CD14-positive monocyte (primary cell): ENCODE measurements around the gene PLD3. TPM values are rescaled to one million over a fixed set of nuclear protein-coding genes. Genes with fewer than 3 reads are reported as not detected.

Experiments
- DNase-seq, 3 donors: peaks; one replicate each; pipeline ENCODE4 v3.0.0-alpha.2; 2011 to 2022
- H2AFZ ChIP-seq: 2 replicates; pipeline ENCODE4 v1.6.0; 2012; ENCODE audit warnings: mild to moderate bottlenecking, low read depth, low read length, inconsistent platforms; ENCODE audit not compliant: insufficient read depth, poor library complexity, severe bottlenecking
- H3K27ac ChIP-seq, 2 donors: 1 replicate in 1 of 2; 2 replicates in 1 of 2; pipeline ENCODE4 v1.5.1; 2012 to 2013; ENCODE audit warnings: low read length in 2 of 2, control low read depth in 1 of 2, inconsistent platforms in 1 of 2, low read depth in 1 of 2, mild to moderate bottlenecking in 1 of 2
- H3K27me3 ChIP-seq, 2 donors: one replicate each; pipeline versions ENCODE4 v1.6.0 to v1.6.1; 2011 to 2013; ENCODE audit warnings: low read length in 2 of 2; ENCODE audit not compliant: control insufficient read depth in 2 of 2, insufficient read depth in 2 of 2
- H3K36me3 ChIP-seq, 2 donors: replicated peaks in 1 of 2; 1 replicate in 1 of 2; 2 replicates in 1 of 2; pipeline versions ENCODE4 v1.5.1 to v1.6.1; 2012 to 2013; ENCODE audit warnings: low read length in 2 of 2, control low read depth in 1 of 2, inconsistent platforms in 1 of 2, mild to moderate bottlenecking in 1 of 2; ENCODE audit not compliant: insufficient read depth in 2 of 2, control insufficient read depth in 1 of 2
- H3K4me1 ChIP-seq, 2 donors: 1 replicate in 1 of 2; 2 replicates in 1 of 2; pipeline versions ENCODE4 v1.5.1 to v1.6.1; 2012 to 2013; ENCODE audit warnings: low read length in 2 of 2, control low read depth in 1 of 2, inconsistent platforms in 1 of 2, mild to moderate bottlenecking in 1 of 2, moderate library complexity in 1 of 2; ENCODE audit not compliant: insufficient read depth in 2 of 2, control insufficient read depth in 1 of 2
- H3K4me2 ChIP-seq: replicated peaks from 2 replicates; pipeline ENCODE3; 2012; ENCODE audit warnings: low read length, moderate library complexity, mild to moderate bottlenecking; ENCODE audit not compliant: poor library complexity, severe bottlenecking; ENCODE audit errors: extremely low read depth
- H3K4me3 ChIP-seq, 3 experiments: fragments of 200-600 bp in 1 of 3; sonication (generic) in 1 of 3; replicated peaks in 1 of 3; 1 replicate in 2 of 3; 2 replicates in 1 of 3; pipeline ENCODE4 v1.5.1; 2011 to 2013; ENCODE audit warnings: low read length in 3 of 3, mild to moderate bottlenecking in 3 of 3, control low read depth in 2 of 3, low read depth in 2 of 3, inconsistent platforms in 1 of 3, moderate library complexity in 1 of 3
- H3K79me2 ChIP-seq: 2 replicates; pipeline ENCODE4 v1.6.0; 2012; ENCODE audit warnings: mild to moderate bottlenecking, control low read depth, inconsistent platforms, low read length, moderate library complexity; ENCODE audit not compliant: insufficient read depth
- H3K9ac ChIP-seq: 2 replicates; pipeline ENCODE4 v1.6.0; 2017; ENCODE audit warnings: low read length, mild to moderate bottlenecking; ENCODE audit not compliant: insufficient read depth, poor library complexity, severe bottlenecking
- H3K9me3 ChIP-seq, 2 donors: replicated peaks in 1 of 2; 1 replicate in 1 of 2; 2 replicates in 1 of 2; pipeline versions ENCODE4 v1.5.1 to v1.6.1; 2012 to 2013; ENCODE audit warnings: low read length in 2 of 2, control low read depth in 1 of 2; ENCODE audit not compliant: control insufficient read depth in 1 of 2, insufficient read depth in 1 of 2
- H4K20me1 ChIP-seq: 2 replicates; pipeline ENCODE4 v1.6.0; 2012; ENCODE audit warnings: mild to moderate bottlenecking, low read length, control low read depth, moderate library complexity; ENCODE audit not compliant: insufficient read depth
- H3K27ac Mint-ChIP-seq, 7 donors: one replicate each; pipeline ENCODE4 v1.8.0; 2020; ENCODE audit warnings: mild to moderate bottlenecking in 7 of 7, mixed read lengths in 7 of 7, moderate library complexity in 6 of 7, inconsistent platforms in 2 of 7
- H3K27me3 Mint-ChIP-seq, 3 donors: one replicate each; pipeline ENCODE4 v1.8.0; 2021 to 2022; ENCODE audit warnings: low read depth in 3 of 3, mild to moderate bottlenecking in 3 of 3, mixed read lengths in 3 of 3, moderate library complexity in 3 of 3, inconsistent platforms in 1 of 3
- H3K36me3 Mint-ChIP-seq, 2 donors: one replicate each; pipeline ENCODE4 v1.8.0; 2020; ENCODE audit warnings: mixed read lengths in 2 of 2, inconsistent platforms in 1 of 2, mild to moderate bottlenecking in 1 of 2
- H3K4me1 Mint-ChIP-seq: one replicate; pipeline ENCODE4 v1.8.0; 2020; ENCODE audit warnings: mild to moderate bottlenecking, mixed read lengths
- H3K4me3 Mint-ChIP-seq, 2 donors: one replicate each; pipeline ENCODE4 v1.8.0; 2020; ENCODE audit warnings: mild to moderate bottlenecking in 2 of 2, mixed read lengths in 2 of 2, moderate library complexity in 1 of 2
- H3K9me3 Mint-ChIP-seq, 7 donors: one replicate each; pipeline ENCODE4 v1.8.0; 2020 to 2022; ENCODE audit warnings: mixed read lengths in 7 of 7, mild to moderate bottlenecking in 6 of 7, moderate library complexity in 6 of 7, inconsistent platforms in 2 of 7
- WGBS: methylation state at CpG from one replicate; pipeline ENCODE4 v1.1.5; 2013; ENCODE audit warnings: missing lambda C conversion rate; ENCODE audit not compliant: insufficient coverage; 5-methylcytosine and 5-hydroxymethylcytosine counted together
- intact Hi-C, 2 donors: fragments of 100-400 bp; cut with micrococcal nuclease; formaldehyde crosslinking; loops; one replicate each; pipeline versions ENCODE4 v1.15.0 to v1.15.1; 2023
- polyA plus RNA-seq, 3 donors: library from polyadenylated mRNA; depleted of rRNA in 1 of 3; unstranded in 2 of 3; stranded (reverse) in 1 of 3; fragments of 300-500 nt in 2 of 3; fragments of >200 nt in 1 of 3; fragmentation: Illumina TruSeq in 2 of 3; gene quantifications; 1 replicate in 2 of 3; 2 replicates in 1 of 3; pipeline ENCODE4 v1.2.3, GENCODE V29; 2012 to 2021
- TF ChIP-seq, protein P1 (sequence below): fragments of 200-600 bp; IDR thresholded peaks from one replicate; pipeline ENCODE4 v1.8.0; 2022; ENCODE audit warnings: antibody characterized with exemption, mild to moderate bottlenecking

Gene PLD3
- polyA plus RNA-seq, 3 donors: 168 to 334 (median 170) TPM

DNA sequence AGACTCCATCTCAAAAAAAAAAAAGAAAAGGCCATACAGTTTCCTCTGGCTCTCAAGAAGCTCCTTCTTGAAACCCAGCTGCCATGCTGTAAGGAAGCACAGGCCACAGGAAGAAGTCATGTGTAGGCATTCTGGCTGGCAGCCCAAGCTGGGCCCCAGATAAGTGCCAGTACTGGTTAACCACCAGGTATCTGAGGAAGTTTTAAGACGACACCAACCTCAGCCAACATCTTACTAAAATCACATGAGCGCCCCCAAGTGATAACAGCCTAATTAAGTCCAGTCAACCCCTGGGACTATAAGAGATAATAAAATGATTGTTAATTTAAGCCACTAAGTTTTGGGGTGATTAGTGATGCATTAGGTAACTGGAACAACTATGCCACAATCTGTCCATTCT, 36.0 kb upstream of the PLD3 start:
- DNase-seq: no peak
- H3K36me3 ChIP-seq: peaks cover 4 to 15% of the 10 kb centered on the region in 2 donors
- 0% methylated on average over 1 of the region's 2 CpGs for WGBS

DNA sequence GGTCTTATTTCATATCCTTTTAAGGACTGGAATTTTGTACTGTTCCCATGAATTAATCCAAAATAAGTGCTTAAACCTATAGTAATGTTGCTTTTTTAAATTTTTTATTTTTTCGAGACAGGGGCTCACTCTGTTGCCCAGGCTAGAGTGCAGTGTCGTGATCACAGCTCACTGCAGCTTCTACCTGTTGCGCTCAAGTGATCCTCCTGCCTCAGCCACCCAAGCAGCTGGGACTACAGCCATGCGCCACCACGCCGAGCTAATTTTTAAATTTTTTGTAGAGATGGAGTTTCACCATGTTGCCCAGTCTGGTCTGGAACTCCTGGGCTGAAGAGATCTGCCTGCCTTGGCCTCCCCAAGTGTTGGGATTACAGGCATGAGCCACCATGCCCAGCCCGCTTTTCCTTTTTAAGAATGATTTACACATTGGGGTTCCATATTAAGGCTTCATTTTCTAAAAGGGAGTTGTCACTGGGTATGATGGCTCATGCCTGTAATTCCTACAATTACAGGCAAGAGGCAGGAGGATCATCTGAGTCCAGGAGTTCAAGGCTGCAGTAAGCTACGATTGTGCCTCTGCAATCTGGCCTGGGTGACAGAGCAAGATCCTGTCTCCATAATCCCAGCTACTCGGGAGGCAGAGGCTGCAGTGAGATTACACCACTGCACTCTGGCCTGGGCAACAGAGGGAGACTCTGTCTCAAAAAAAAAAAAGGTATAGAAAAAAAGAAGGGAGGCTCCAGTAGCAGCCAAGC, 35.1 kb upstream of the PLD3 start:
- Mint-ChIP-seq H3K27ac (peak overlapping the region in 1 of 7 donors; percentile 25), H3K27me3 (peaks cover 0 to 3% (median 0%) of the 10 kb centered on the region in 3 donors), H3K4me3 (no peak overlapping the region), H3K4me1 (peaks cover 11% of the 10 kb centered on the region), H3K36me3 (peaks cover 17 to 19% of the 10 kb centered on the region in 2 donors), H3K9me3 (peaks cover 0 to 3% (median 0%) of the 10 kb centered on the region in 7 donors)
- no peak overlapping the region for H3K4me3 ChIP-seq
- no peaks in the 10 kb centered on the region for H3K79me2 ChIP-seq
- TF ChIP-seq, protein P1, sequence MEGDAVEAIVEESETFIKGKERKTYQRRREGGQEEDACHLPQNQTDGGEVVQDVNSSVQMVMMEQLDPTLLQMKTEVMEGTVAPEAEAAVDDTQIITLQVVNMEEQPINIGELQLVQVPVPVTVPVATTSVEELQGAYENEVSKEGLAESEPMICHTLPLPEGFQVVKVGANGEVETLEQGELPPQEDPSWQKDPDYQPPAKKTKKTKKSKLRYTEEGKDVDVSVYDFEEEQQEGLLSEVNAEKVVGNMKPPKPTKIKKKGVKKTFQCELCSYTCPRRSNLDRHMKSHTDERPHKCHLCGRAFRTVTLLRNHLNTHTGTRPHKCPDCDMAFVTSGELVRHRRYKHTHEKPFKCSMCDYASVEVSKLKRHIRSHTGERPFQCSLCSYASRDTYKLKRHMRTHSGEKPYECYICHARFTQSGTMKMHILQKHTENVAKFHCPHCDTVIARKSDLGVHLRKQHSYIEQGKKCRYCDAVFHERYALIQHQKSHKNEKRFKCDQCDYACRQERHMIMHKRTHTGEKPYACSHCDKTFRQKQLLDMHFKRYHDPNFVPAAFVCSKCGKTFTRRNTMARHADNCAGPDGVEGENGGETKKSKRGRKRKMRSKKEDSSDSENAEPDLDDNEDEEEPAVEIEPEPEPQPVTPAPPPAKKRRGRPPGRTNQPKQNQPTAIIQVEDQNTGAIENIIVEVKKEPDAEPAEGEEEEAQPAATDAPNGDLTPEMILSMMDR: no peak
- no peak for DNase-seq
- no peak overlapping the region for H3K9ac ChIP-seq
- H3K4me2 ChIP-seq: no peak overlapping the region
- no peaks in the 10 kb centered on the region for H3K9me3 ChIP-seq
- 100% methylated on average over 5 of the region's 9 CpGs for WGBS
- H3K27me3 ChIP-seq: no peaks in the 10 kb centered on the region
- no peaks in the 10 kb centered on the region for H4K20me1 ChIP-seq
- intact Hi-C loops: no loop called here
- H2AFZ ChIP-seq: no peak overlapping the region
- peaks cover 8 to 12% of the 10 kb centered on the region in 2 donors for H3K4me1 ChIP-seq
- H3K36me3 ChIP-seq: peaks cover 6 to 19% of the 10 kb centered on the region in 2 donors
- no peak overlapping the region for H3K27ac ChIP-seq

More for the DNA sequence above, 36.0 kb upstream of the PLD3 start:
- peaks cover 14% of the 10 kb centered on the region for H3K4me1 Mint-ChIP-seq
- H4K20me1 ChIP-seq: no peaks in the 10 kb centered on the region
- TF ChIP-seq, protein P1: no peak
- no peak overlapping the region for H3K4me2 ChIP-seq
- H3K27ac ChIP-seq: no peak overlapping the region
- H3K27me3 ChIP-seq: no peaks in the 10 kb centered on the region
- H3K9me3 ChIP-seq: no peaks in the 10 kb centered on the region
- H3K4me3 Mint-ChIP-seq: no peak overlapping the region
- H3K9me3 Mint-ChIP-seq: peaks cover 0 to 3% (median 0%) of the 10 kb centered on the region in 7 donors
- H3K9ac ChIP-seq: no peak overlapping the region
- peaks cover 14 to 19% of the 10 kb centered on the region in 2 donors for H3K4me1 ChIP-seq
- no peak overlapping the region for H2AFZ ChIP-seq
- H3K4me3 ChIP-seq: no peak overlapping the region
- peaks cover 12 to 13% of the 10 kb centered on the region in 2 donors for H3K36me3 Mint-ChIP-seq
- intact Hi-C loops: no loop called here
- H3K79me2 ChIP-seq: no peaks in the 10 kb centered on the region
- peaks cover 0 to 3% (median 2%) of the 10 kb centered on the region in 3 donors for H3K27me3 Mint-ChIP-seq
- H3K27ac Mint-ChIP-seq: peak overlapping the region in 1 of 7 donors; percentile 8
